PC-9 (cell line): ENCODE measurements around the gene NMRAL1.

Source experiments
- EZH2 ChIP-seq: fragments of 200-600 bp; sonication (generic); IDR thresholded peaks from 2 replicates; pipeline ENCODE4 v1.8.0; 2017; ENCODE audit warnings: antibody characterized with exemption, low read depth
- TF ChIP-seq, protein P1 (sequence below): fragments of 200-600 bp; sonication (generic); conservative IDR thresholded peaks from 2 replicates; pipeline ENCODE4 v1.6.1; 2017; ENCODE audit warnings: mixed run types, antibody characterized with exemption, mild to moderate bottlenecking, moderate library complexity

GRCh38 chr16:4487955-4488498 is 13.6 kb upstream of the NMRAL1 start:
- TF ChIP-seq, protein P1, sequence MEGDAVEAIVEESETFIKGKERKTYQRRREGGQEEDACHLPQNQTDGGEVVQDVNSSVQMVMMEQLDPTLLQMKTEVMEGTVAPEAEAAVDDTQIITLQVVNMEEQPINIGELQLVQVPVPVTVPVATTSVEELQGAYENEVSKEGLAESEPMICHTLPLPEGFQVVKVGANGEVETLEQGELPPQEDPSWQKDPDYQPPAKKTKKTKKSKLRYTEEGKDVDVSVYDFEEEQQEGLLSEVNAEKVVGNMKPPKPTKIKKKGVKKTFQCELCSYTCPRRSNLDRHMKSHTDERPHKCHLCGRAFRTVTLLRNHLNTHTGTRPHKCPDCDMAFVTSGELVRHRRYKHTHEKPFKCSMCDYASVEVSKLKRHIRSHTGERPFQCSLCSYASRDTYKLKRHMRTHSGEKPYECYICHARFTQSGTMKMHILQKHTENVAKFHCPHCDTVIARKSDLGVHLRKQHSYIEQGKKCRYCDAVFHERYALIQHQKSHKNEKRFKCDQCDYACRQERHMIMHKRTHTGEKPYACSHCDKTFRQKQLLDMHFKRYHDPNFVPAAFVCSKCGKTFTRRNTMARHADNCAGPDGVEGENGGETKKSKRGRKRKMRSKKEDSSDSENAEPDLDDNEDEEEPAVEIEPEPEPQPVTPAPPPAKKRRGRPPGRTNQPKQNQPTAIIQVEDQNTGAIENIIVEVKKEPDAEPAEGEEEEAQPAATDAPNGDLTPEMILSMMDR = no peak
- TF ChIP-seq EZH2 = no peak
